ENCODE data around the gene ZNF326. TPM values are rescaled to one million over a fixed set of nuclear protein-coding genes. Genes with fewer than 3 reads are reported as not detected.

ZNF326 gene
- total RNA-seq, 3 donors from 2014 or later = 21.9 to 31.3 (median 23.6) TPM

DNA sequence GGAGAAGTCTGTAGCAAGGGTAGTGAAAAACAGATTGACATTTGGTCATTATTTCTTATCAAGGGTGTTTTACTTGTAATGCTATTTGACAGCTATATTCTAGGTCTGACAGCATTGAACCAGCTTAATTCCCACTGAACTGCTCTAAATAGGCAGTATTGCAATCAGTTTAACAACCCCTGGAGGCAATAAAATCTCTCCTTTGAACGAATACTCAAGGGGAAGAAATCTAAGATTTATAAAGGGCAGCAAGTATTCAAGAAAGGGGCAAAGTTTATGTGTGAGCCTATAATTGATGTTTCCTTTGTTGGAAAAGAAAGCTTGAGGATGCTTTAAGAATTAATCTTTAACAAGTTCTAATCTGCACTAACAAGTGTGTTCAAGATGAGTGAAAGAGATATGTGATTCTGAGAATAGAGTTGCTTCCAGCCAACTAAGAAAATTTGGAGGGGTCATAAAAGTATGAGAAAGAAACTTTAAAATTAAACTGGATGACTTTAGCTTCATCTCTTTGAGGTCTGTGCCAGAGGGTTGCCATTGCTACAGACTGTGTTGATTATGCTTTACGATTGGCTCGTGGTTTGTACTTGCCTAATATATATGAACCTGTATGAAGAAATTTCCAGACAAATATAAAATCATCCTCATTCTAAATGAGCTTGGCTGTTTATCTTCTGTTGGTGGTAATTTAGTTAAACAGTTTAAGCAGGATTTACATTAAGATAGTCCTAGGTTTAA is 72.5 kb downstream of the ZNF326 start:
- intact Hi-C loops (cut with DNase I; ENCODE audit: low total_unique reads) = no loop called here
- Histone ChIP-seq H3K27ac (no peak overlapping the region), H3K9me3 (no peaks in the 10 kb centered on the region), H3K4me3 (no peak overlapping the region), H3K4me1 (no peaks in the 10 kb centered on the region), H3K27me3 (no peaks in the 10 kb centered on the region), H3K36me3 (no peaks in the 10 kb centered on the region)
- TF ChIP-seq, protein P1, sequence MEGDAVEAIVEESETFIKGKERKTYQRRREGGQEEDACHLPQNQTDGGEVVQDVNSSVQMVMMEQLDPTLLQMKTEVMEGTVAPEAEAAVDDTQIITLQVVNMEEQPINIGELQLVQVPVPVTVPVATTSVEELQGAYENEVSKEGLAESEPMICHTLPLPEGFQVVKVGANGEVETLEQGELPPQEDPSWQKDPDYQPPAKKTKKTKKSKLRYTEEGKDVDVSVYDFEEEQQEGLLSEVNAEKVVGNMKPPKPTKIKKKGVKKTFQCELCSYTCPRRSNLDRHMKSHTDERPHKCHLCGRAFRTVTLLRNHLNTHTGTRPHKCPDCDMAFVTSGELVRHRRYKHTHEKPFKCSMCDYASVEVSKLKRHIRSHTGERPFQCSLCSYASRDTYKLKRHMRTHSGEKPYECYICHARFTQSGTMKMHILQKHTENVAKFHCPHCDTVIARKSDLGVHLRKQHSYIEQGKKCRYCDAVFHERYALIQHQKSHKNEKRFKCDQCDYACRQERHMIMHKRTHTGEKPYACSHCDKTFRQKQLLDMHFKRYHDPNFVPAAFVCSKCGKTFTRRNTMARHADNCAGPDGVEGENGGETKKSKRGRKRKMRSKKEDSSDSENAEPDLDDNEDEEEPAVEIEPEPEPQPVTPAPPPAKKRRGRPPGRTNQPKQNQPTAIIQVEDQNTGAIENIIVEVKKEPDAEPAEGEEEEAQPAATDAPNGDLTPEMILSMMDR (IDR thresholded peaks at IDR 0.05) = no peak
- no peak for TF ChIP-seq POLR2A (IDR thresholded peaks at IDR 0.05)
- TF ChIP-seq POLR2AphosphoS5 (IDR thresholded peaks at IDR 0.05) = no peak
- no peak for DNase-seq (ENCODE audit: low spot score in 2 of 2)

DNA sequence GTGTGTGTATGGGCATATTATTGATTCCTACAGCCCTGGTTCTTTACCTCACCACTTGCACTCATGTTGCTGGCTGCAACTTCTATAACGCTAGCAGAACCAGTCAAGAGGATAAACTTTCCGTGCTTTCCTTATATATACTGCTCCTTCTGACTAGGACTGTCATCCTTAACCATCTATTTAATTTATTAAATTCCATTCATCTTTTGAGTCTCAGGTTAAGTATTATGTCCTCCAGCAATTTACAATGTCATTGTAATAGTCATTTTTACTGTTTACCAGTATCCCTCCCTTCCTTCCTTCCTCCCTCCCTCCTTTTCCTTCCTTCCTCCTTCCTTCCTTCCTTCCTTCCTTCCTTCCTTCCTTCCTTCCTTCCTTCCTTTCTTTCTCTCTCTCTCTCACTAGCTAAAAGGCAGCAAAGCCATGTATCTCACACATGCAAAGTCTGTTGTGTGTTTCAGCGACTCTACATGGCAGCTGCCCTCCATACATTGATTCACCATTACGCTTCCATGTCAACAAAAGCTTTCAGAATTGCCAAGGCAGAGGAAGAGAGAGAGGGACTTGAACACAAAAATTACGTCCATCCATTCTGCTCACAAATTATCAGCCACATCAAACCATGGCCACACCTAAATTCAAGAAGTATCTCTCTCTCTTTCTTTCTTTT is 73.8 kb downstream of the ZNF326 start:
- TF ChIP-seq POLR2AphosphoS5 (IDR thresholded peaks at IDR 0.05) (no peak), POLR2A (IDR thresholded peaks at IDR 0.05) (no peak)
- TF ChIP-seq, protein P1 (IDR thresholded peaks at IDR 0.05) = no peak

DNA sequence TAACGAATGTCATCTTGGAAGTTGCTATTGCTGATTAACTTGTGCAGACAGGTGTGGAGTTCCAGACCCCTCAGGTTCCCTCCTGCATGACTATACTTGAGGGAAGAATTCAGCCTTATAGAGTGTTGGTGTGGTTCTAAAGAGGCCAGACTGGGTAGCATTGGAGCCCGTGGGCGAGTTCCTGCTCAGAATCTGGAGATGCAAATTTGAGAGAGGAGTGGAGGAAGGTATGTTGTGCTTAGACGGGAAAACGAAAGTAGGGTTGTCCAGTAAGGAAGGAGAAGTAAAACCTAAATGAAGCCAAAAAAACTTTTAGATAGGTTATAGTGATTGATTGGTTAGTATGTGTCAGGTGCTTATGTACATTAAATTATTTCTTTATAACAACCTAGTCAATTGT is 79.2 kb downstream of the ZNF326 start:
- no peaks in the 10 kb centered on the region for H3K9me3 ChIP-seq
- intact Hi-C loops (cut with DNase I; ENCODE audit: low total_unique reads) = no loop called here
- peak overlapping the region in 1 of 3 donors; percentile 19 for H3K4me3 ChIP-seq
- DNase-seq (ENCODE audit: low spot score in 2 of 2) = no peak
- TF ChIP-seq POLR2AphosphoS5 (IDR thresholded peaks at IDR 0.05) (no peak), POLR2A (IDR thresholded peaks at IDR 0.05) (no peak)
- TF ChIP-seq, protein P1 (IDR thresholded peaks at IDR 0.05) = no peak
- H3K36me3 ChIP-seq = no peaks in the 10 kb centered on the region
- H3K4me1 ChIP-seq = no peaks in the 10 kb centered on the region
- H3K27me3 ChIP-seq = no peaks in the 10 kb centered on the region
- H3K27ac ChIP-seq = no peak overlapping the region

More for the DNA sequence above, 73.8 kb downstream of the ZNF326 start:
- H3K9me3 ChIP-seq = no peaks in the 10 kb centered on the region
- H3K4me1 ChIP-seq = no peaks in the 10 kb centered on the region
- H3K4me3 ChIP-seq = no peak overlapping the region
- intact Hi-C loops (cut with DNase I; ENCODE audit: low total_unique reads) = no loop called here
- no peak overlapping the region for H3K27ac ChIP-seq
- no peak for DNase-seq (ENCODE audit: low spot score in 2 of 2)
- H3K27me3 ChIP-seq = no peaks in the 10 kb centered on the region
- H3K36me3 ChIP-seq = no peaks in the 10 kb centered on the region

DNA sequence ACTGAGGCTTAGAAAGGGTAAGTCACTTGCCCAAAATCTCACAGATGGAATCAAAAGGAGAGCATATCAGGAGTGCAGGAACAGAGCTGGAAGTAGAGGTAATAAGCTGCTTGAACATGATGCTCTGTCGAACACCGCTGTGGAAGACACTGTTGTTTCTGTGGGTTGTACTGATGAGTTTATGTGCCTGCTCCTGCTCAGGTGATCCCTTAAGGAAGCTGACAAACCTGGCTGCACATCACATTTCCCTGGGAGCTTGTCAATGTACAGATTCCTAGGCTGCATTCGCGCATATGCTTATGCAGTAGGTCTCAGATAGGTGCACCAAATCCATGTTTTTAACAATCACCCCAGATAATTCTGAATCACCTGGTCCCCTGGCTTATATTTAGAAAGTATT is 79.7 kb downstream of the ZNF326 start:
- Histone ChIP-seq H3K9me3 (no peaks in the 10 kb centered on the region), H3K4me3 (peak overlapping the region in 1 of 3 donors; percentile 19), H3K4me1 (no peaks in the 10 kb centered on the region), H3K27me3 (no peaks in the 10 kb centered on the region), H3K36me3 (no peaks in the 10 kb centered on the region), H3K27ac (no peak overlapping the region)
- intact Hi-C loops (cut with DNase I; ENCODE audit: low total_unique reads) = no loop called here
- no peak for TF ChIP-seq POLR2A (IDR thresholded peaks at IDR 0.05)
- TF ChIP-seq POLR2AphosphoS5 (IDR thresholded peaks at IDR 0.05) = no peak
- TF ChIP-seq, protein P1 (IDR thresholded peaks at IDR 0.05) = no peak
- DNase-seq (ENCODE audit: low spot score in 2 of 2) = no peak

DNA sequence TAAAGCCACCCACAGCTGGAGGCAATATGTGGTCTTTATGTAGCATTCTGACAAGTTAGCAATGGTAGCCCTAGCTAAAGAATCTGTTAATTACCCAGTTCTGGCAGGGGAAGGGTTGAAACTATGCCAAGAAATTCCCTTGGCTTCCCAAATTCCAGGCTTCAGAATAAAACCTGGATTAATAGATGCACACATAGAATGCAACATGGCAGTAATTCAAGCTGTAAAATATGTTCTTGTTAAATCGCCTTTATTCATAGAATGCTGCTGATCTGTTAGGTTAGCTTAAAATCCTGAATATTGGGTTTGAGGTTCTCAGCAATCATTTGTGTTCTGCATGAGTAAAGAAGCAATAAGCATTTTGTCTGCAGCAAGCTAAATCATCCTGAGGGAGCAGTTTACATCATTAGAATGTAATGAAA is 80.1 kb downstream of the ZNF326 start:
- TF ChIP-seq, protein P1 (IDR thresholded peaks at IDR 0.05) = no peak
- TF ChIP-seq POLR2A (IDR thresholded peaks at IDR 0.05) (no peak), POLR2AphosphoS5 (IDR thresholded peaks at IDR 0.05) (no peak)
- Histone ChIP-seq H3K4me3 (peak overlapping the region in 1 of 3 donors; percentile 19), H3K4me1 (no peaks in the 10 kb centered on the region), H3K27me3 (no peaks in the 10 kb centered on the region), H3K27ac (no peak overlapping the region), H3K36me3 (no peaks in the 10 kb centered on the region), H3K9me3 (no peaks in the 10 kb centered on the region)
- intact Hi-C loops (cut with DNase I; ENCODE audit: low total_unique reads) = no loop called here
- no peak for DNase-seq (ENCODE audit: low spot score in 2 of 2)
